ENCODE results near the gene CEPT1. TPM values are rescaled to one million over a fixed set of nuclear protein-coding genes. Genes with fewer than 3 reads are reported as not detected.

CEPT1 gene
- polyA plus RNA-seq, 4 donors: 10.0 to 62.1 (median 18.2) TPM

DNA sequence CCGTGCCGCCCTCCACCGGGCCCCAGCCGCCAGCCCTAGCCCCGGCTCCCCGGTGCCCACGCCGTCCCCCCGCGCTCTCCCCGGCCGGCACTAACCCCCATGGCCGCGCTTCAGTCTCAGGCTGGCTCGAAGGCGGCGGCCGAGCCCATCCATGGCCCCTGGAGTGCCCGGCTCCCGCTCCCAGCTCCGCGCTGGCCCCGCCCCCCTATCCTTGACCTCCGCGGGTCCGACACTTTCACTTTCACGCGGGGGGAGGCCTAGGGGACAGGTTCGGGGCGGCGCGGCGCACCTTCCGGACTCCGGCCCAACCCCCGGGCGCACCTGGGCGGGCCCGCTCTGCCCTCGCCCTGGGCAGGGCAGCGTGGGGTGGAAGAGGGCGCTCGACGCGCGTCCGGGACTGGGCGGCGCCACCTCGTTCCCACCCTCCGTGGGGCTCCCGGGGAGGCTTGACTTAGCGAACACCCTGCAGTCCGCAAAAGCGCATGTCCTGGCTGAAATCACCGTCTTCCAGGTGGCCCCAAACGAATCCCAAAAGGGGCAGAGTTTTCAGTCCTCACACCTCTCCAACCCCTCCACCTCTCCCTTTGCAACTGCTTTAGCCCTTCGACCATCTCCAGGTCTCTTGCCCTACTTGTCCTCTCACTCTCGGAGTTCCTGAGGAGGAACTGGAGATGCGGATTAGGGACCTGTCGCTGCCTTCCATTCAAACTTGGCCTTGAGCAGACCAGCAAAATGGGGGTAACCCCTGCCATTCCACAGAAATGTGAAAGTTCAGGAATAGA is 64.4 kb downstream of the CEPT1 start:
- Histone ChIP-seq H3K9me3 (ENCODE audit: control insufficient read depth in 2 of 2, insufficient read depth in 1 of 2, low read depth in 1 of 2, low read length in 1 of 2) (no peaks in the 10 kb centered on the region), H3K27ac (ENCODE audit: low read depth in 1 of 3, low read length in 2 of 3) (peak overlapping the region; percentile 79 to 97 (median 88)), H3K36me3 (ENCODE audit: control insufficient read depth in 3 of 3, insufficient read depth in 2 of 3, low read depth in 1 of 3, low read length in 3 of 3) (peaks cover 0 to 14% (median 0%) of the 10 kb centered on the region in 3 donors), H3K4me1 (ENCODE audit: control insufficient read depth in 3 of 3, insufficient read depth in 2 of 3, low read depth in 1 of 3, low read length in 2 of 3) (peaks cover 0 to 36% (median 17%) of the 10 kb centered on the region in 3 donors), H3K27me3 (ENCODE audit: control insufficient read depth in 3 of 3, insufficient read depth in 3 of 3, low read length in 3 of 3) (no peaks in the 10 kb centered on the region), H3K4me3 (ENCODE audit: low read depth in 1 of 3, low read length in 3 of 3) (peak overlapping the region; percentile 52 to 98 (median 82))
- FAIRE-seq (no peak), DNase-seq (peak; percentile 93)
- WGBS, 3 donors: 2 to 4% (median 3%) methylated on average over 54 to 61 of the region's 61 CpGs

DNA sequence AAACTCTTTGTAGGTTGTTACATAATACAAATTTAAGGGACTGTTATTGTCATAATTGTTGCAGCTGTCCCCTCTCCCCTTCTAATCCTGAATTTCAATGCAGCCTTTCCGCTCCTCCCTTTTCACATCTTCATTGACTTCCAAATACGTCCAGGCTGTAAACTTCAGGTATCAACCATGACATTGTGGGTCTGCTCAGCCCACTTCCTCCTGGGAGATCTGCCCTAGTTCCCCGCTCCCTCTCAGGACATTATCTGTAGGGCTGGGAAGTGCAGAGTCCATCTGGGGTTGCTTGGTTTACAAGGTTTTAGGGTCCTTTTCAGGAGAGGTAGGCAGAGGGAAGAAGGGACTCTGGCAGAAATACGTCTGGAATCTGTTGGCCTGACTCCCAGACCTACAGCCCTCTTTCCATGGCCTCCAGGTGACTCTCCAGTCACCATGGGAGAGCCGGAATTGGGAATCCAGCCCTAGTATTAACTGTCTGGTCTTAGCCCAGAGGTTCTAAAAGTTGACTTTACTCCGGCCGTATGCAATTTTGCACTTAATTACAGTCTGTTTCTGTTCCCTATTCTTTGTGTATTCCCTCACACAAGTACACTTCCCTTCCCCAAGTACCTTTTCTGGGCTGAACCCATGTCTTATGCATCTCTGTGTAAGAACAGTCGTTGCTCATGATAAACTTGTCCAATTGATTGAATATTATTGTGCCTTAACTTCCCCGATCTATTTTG is 65.1 kb downstream of the CEPT1 start:
- H3K27me3 ChIP-seq (ENCODE audit: control insufficient read depth in 3 of 3, insufficient read depth in 3 of 3, low read length in 3 of 3): no peaks in the 10 kb centered on the region
- DNase-seq (peak; percentile 45 to 65), FAIRE-seq (no peak)
- 35 to 54% (median 46%) methylated on average over 9 of the region's 9 CpGs for WGBS, 3 donors
- peaks cover 0 to 7% (median 0%) of the 10 kb centered on the region in 3 donors for H3K36me3 ChIP-seq (ENCODE audit: control insufficient read depth in 3 of 3, insufficient read depth in 2 of 3, low read depth in 1 of 3, low read length in 3 of 3)
- H3K4me3 ChIP-seq (ENCODE audit: low read depth in 1 of 3, low read length in 3 of 3): peak overlapping the region in 1 of 3 donors; percentile 98
- peak overlapping the region; percentile 79 to 97 (median 88) for H3K27ac ChIP-seq (ENCODE audit: low read depth in 1 of 3, low read length in 2 of 3)
- H3K4me1 ChIP-seq (ENCODE audit: control insufficient read depth in 3 of 3, insufficient read depth in 2 of 3, low read depth in 1 of 3, low read length in 2 of 3): peaks cover 0 to 36% (median 15%) of the 10 kb centered on the region in 3 donors
- H3K9me3 ChIP-seq (ENCODE audit: control insufficient read depth in 2 of 2, insufficient read depth in 1 of 2, low read depth in 1 of 2, low read length in 1 of 2): no peaks in the 10 kb centered on the region

DNA sequence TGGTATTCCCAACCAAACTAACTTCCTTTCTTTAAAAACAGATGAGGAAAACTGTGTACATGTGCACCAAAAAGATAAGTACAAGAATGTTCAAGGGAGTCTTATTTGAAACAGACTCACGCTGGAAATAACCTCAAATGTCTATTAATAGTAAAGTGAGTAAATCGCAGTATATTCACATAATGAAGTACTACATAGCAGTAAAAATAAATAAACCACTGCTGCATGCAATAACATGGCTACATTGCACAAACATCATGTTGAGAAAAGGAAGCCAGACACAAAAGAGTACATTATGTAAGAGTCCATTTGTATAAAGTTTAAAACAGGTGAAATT is 65.7 kb downstream of the CEPT1 start:
- FAIRE-seq (no peak), DNase-seq (no peak)
- Histone ChIP-seq H3K36me3 (ENCODE audit: control insufficient read depth in 3 of 3, insufficient read depth in 2 of 3, low read depth in 1 of 3, low read length in 3 of 3) (peaks cover 0 to 2% (median 0%) of the 10 kb centered on the region in 3 donors), H3K9me3 (ENCODE audit: control insufficient read depth in 2 of 2, insufficient read depth in 1 of 2, low read depth in 1 of 2, low read length in 1 of 2) (no peaks in the 10 kb centered on the region), H3K27me3 (ENCODE audit: control insufficient read depth in 3 of 3, insufficient read depth in 3 of 3, low read length in 3 of 3) (no peaks in the 10 kb centered on the region), H3K4me1 (ENCODE audit: control insufficient read depth in 3 of 3, insufficient read depth in 2 of 3, low read depth in 1 of 3, low read length in 2 of 3) (peaks cover 0 to 32% (median 13%) of the 10 kb centered on the region in 3 donors), H3K4me3 (ENCODE audit: low read depth in 1 of 3, low read length in 3 of 3) (no peak overlapping the region), H3K27ac (ENCODE audit: low read depth in 1 of 3, low read length in 2 of 3) (no peak overlapping the region)
- 53 to 62% (median 58%) methylated on average over 2 of the region's 2 CpGs for WGBS, 3 donors

DNA sequence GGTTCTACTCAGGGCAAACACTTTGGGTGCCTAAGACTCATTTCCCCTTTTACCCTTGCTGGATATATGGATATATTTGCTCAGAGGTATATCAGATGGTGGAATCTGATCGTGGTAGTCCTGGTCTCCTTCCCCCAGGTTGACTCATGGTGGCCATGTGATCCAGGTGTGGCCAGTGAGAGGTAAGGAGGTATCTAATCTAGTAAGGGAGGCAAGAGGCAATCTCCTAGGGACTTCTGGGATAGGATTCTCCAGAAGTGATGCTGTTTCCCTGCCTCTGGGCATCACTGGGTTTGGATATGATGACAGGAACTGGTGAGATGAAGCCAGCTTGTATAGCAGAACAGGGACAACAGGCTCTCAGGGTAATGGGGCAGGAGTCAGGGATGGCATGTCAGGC is 68.9 kb downstream of the CEPT1 start:
- Histone ChIP-seq H3K27me3 (ENCODE audit: control insufficient read depth in 3 of 3, insufficient read depth in 3 of 3, low read length in 3 of 3) (no peaks in the 10 kb centered on the region), H3K36me3 (ENCODE audit: control insufficient read depth in 3 of 3, insufficient read depth in 2 of 3, low read depth in 1 of 3, low read length in 3 of 3) (no peaks in the 10 kb centered on the region), H3K4me3 (ENCODE audit: low read depth in 1 of 3, low read length in 3 of 3) (no peak overlapping the region), H3K27ac (ENCODE audit: low read depth in 1 of 3, low read length in 2 of 3) (no peak overlapping the region), H3K4me1 (ENCODE audit: control insufficient read depth in 3 of 3, insufficient read depth in 2 of 3, low read depth in 1 of 3, low read length in 2 of 3) (peaks cover 0 to 20% (median 2%) of the 10 kb centered on the region in 3 donors), H3K9me3 (ENCODE audit: control insufficient read depth in 2 of 2, insufficient read depth in 1 of 2, low read depth in 1 of 2, low read length in 1 of 2) (no peaks in the 10 kb centered on the region)
- 6 to 40% (median 32%) methylated on average over 1 of the region's 1 CpG for WGBS, 3 donors
- FAIRE-seq (no peak), DNase-seq (no peak)

DNA sequence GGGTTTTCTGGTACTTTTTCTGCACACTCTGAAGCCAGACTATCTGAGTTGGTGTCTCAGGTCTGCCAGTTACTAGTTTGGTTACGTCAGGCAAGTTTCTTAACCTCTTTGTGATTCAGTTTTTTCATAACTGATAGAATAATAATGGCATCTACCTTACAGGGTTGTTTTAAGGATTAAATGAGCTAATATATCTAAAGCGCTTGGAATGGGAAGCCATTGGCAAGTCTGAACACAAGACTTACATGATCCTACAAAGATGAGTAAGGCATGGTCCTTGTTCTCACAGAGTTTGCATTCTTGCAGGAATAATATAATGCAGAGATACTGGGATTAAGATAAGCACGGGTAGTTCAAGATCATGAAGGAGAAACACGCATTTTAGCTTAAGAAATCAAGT is 69.6 kb downstream of the CEPT1 start:
- Histone ChIP-seq H3K9me3 (ENCODE audit: control insufficient read depth in 2 of 2, insufficient read depth in 1 of 2, low read depth in 1 of 2, low read length in 1 of 2) (no peaks in the 10 kb centered on the region), H3K4me1 (ENCODE audit: control insufficient read depth in 3 of 3, insufficient read depth in 2 of 3, low read depth in 1 of 3, low read length in 2 of 3) (peaks cover 0 to 18% (median 2%) of the 10 kb centered on the region in 3 donors), H3K27me3 (ENCODE audit: control insufficient read depth in 3 of 3, insufficient read depth in 3 of 3, low read length in 3 of 3) (no peaks in the 10 kb centered on the region), H3K36me3 (ENCODE audit: control insufficient read depth in 3 of 3, insufficient read depth in 2 of 3, low read depth in 1 of 3, low read length in 3 of 3) (no peaks in the 10 kb centered on the region), H3K27ac (ENCODE audit: low read depth in 1 of 3, low read length in 2 of 3) (no peak overlapping the region), H3K4me3 (ENCODE audit: low read depth in 1 of 3, low read length in 3 of 3) (no peak overlapping the region)
- FAIRE-seq (no peak), DNase-seq (no peak)
- 74 to 88% (median 85%) methylated on average over 4 of the region's 4 CpGs for WGBS, 3 donors

DNA sequence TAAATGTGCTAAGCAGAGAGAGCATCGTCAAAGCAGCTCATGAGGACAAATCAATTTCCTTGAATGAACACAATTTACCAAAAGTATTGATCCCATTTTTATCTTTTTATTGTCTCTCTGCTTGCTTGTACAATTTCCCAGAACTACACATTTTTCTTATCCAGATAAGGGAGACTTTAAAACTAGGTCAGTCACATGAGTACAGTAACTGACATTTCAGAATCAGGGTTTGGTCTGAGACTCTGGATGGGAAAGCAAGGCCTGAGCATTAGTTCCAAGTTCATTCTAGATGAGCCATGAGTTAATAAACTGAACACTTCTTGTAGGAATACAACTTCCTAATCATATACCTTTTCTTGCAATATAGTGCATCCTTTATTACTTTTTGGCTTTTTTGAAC is 71.9 kb downstream of the CEPT1 start:
- WGBS, 3 donors: 91 to 93% (median 93%) methylated on average over 1 of the region's 1 CpG
- H3K9me3 ChIP-seq (ENCODE audit: control insufficient read depth in 2 of 2, insufficient read depth in 1 of 2, low read depth in 1 of 2, low read length in 1 of 2): no peaks in the 10 kb centered on the region
- FAIRE-seq: no peak
- H3K27me3 ChIP-seq (ENCODE audit: control insufficient read depth in 3 of 3, insufficient read depth in 3 of 3, low read length in 3 of 3): no peaks in the 10 kb centered on the region
- no peak overlapping the region for H3K4me3 ChIP-seq (ENCODE audit: low read depth in 1 of 3, low read length in 3 of 3)
- H3K36me3 ChIP-seq (ENCODE audit: control insufficient read depth in 3 of 3, insufficient read depth in 2 of 3, low read depth in 1 of 3, low read length in 3 of 3): no peaks in the 10 kb centered on the region
- H3K27ac ChIP-seq (ENCODE audit: low read depth in 1 of 3, low read length in 2 of 3): peak overlapping the region in 1 of 3 donors; percentile 38
- H3K4me1 ChIP-seq (ENCODE audit: control insufficient read depth in 3 of 3, insufficient read depth in 2 of 3, low read depth in 1 of 3, low read length in 2 of 3): peaks cover 0 to 26% (median 2%) of the 10 kb centered on the region in 3 donors
- peak in 1 of 2 donors; percentile 56 for DNase-seq

DNA sequence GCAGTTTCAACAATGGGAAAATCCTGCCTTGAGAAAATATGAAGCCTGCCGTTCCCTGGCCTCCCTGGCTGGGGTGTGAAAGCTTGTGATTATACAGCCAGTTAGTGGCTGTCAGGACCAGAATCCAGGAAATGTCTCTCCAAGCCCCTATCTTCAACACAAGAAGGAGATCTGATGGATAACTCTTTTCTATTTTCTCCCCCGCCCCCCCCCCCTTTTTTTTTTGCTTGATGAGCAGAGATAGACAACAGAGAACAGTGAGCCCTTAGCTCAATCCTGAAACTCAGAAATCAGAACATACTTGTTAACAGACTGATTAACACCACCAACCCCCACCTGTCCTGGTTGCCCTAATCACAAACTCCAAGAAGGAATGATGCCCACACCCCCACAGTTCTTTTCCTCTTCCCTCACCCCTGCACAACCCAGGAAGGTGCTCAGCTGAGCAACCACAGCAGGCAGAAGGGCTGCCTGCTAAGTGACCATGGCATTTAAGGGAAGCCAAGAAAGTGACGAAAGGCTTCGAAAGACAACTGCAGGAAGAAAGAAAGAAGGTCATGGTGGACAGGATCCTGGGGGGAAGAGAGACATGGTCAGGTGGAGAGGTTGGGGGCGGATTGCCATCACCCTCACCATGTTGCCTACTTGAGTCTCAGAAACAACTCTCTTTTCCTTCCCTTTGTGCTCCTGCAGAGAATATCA is 72.8 kb downstream of the CEPT1 start:
- FAIRE-seq (no peak), DNase-seq (no peak)
- Histone ChIP-seq H3K9me3 (ENCODE audit: control insufficient read depth in 2 of 2, insufficient read depth in 1 of 2, low read depth in 1 of 2, low read length in 1 of 2) (no peaks in the 10 kb centered on the region), H3K27me3 (ENCODE audit: control insufficient read depth in 3 of 3, insufficient read depth in 3 of 3, low read length in 3 of 3) (no peaks in the 10 kb centered on the region), H3K27ac (ENCODE audit: low read depth in 1 of 3, low read length in 2 of 3) (peak overlapping the region in 2 of 3 donors; percentile 20 to 38), H3K4me1 (ENCODE audit: control insufficient read depth in 3 of 3, insufficient read depth in 2 of 3, low read depth in 1 of 3, low read length in 2 of 3) (peaks cover 0 to 26% (median 2%) of the 10 kb centered on the region in 3 donors), H3K4me3 (ENCODE audit: low read depth in 1 of 3, low read length in 3 of 3) (no peak overlapping the region), H3K36me3 (ENCODE audit: control insufficient read depth in 3 of 3, insufficient read depth in 2 of 3, low read depth in 1 of 3, low read length in 3 of 3) (no peaks in the 10 kb centered on the region)
- WGBS, 3 donors: 82 to 89% (median 87%) methylated on average over 5 of the region's 5 CpGs

DNA sequence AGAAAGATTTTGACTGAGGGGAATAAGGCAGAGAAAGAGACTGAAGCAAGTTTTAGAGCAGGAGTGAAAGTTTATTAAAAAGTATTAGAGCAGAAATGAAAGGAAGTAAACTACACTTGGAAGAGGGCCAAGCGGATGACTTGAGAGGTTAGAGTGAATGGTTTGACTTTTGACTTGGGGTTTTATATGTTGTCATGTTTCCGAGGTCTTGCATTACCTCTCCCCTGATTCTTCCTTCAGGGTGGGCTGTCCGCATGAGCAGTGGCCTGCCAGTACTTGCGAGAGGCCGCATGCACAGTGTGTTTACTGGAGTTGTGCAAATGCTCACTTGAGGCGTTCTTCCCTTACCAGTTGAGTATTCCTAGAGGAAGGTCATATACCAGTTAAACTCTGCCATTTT is 73.4 kb downstream of the CEPT1 start:
- Histone ChIP-seq H3K36me3 (ENCODE audit: control insufficient read depth in 3 of 3, insufficient read depth in 2 of 3, low read depth in 1 of 3, low read length in 3 of 3) (no peaks in the 10 kb centered on the region), H3K27ac (ENCODE audit: low read depth in 1 of 3, low read length in 2 of 3) (no peak overlapping the region), H3K9me3 (ENCODE audit: control insufficient read depth in 2 of 2, insufficient read depth in 1 of 2, low read depth in 1 of 2, low read length in 1 of 2) (no peaks in the 10 kb centered on the region), H3K4me1 (ENCODE audit: control insufficient read depth in 3 of 3, insufficient read depth in 2 of 3, low read depth in 1 of 3, low read length in 2 of 3) (peaks cover 0 to 26% (median 2%) of the 10 kb centered on the region in 3 donors), H3K4me3 (ENCODE audit: low read depth in 1 of 3, low read length in 3 of 3) (no peak overlapping the region), H3K27me3 (ENCODE audit: control insufficient read depth in 3 of 3, insufficient read depth in 3 of 3, low read length in 3 of 3) (no peaks in the 10 kb centered on the region)
- FAIRE-seq (no peak), DNase-seq (peak in 1 of 2 donors; percentile 53)
- WGBS, 3 donors: 75 to 80% (median 78%) methylated on average over 6 of the region's 6 CpGs
